ENCODE data around the gene RASA3. TPM values are rescaled to one million over a fixed set of nuclear protein-coding genes. Genes with fewer than 3 reads are reported as not detected.
"Not testable (repeated sequence)": the region's sequence is repeated elsewhere in the genome, so short reads cannot be mapped to it uniquely, and the experiment has no call there.

Gene RASA3
- total RNA-seq, 1 experiment from 2014 or later, result 22.8 TPM

GRCh38 chr13:113990321-113990837 is 142.0 kb downstream of the RASA3 start:
- no peak for DNase-seq (ENCODE audit: low read depth)

- no peak for DNase-seq (ENCODE audit: low read depth)
These were observed 142.7 kb downstream of the RASA3 start for GRCh38 chr13:113989585-113990300.

- not testable (repeated sequence) for DNase-seq (ENCODE audit: low read depth)
These were observed 143.6 kb downstream of the RASA3 start for GRCh38 chr13:113988859-113989258.

- no peak for DNase-seq (ENCODE audit: low read depth)
These were observed 150.1 kb downstream of the RASA3 start for GRCh38 chr13:113982296-113982661.

- no peak for DNase-seq (ENCODE audit: low read depth)
These were observed 150.7 kb downstream of the RASA3 start for GRCh38 chr13:113981611-113982295.

- DNase-seq (ENCODE audit: low read depth), result no peak
These were observed 151.2 kb downstream of the RASA3 start for GRCh38 chr13:113981194-113981605.

GRCh38 chr13:113980489-113981064 is 151.8 kb downstream of the RASA3 start:
- DNase-seq (ENCODE audit: low read depth), result no peak

GRCh38 chr13:113979791-113980471 is 152.5 kb downstream of the RASA3 start:
- no peak for DNase-seq (ENCODE audit: low read depth)

GRCh38 chr13:113978741-113979481 is 153.5 kb downstream of the RASA3 start:
- no peak for DNase-seq (ENCODE audit: low read depth)

- DNase-seq (ENCODE audit: low read depth), result no peak
These were observed 154.4 kb downstream of the RASA3 start for GRCh38 chr13:113977976-113978375.

- DNase-seq (ENCODE audit: low read depth), result peak; percentile 44
These were observed 155.4 kb downstream of the RASA3 start for GRCh38 chr13:113976711-113977684.

- DNase-seq (ENCODE audit: low read depth), result no peak
These were observed 157.0 kb downstream of the RASA3 start for GRCh38 chr13:113975416-113975815.

- no peak for DNase-seq (ENCODE audit: low read depth)
These were observed 157.8 kb downstream of the RASA3 start for GRCh38 chr13:113974304-113975281.

- DNase-seq (ENCODE audit: low read depth), result no peak
These were observed 158.9 kb downstream of the RASA3 start, which contains the start of gene C13orf46 for GRCh38 chr13:113973218-113974164. Gene C13orf46, minus strand, starts transcription at chr13:113974076. Its CDS starts 79 bp downstream, at chr13:113973997.

- DNase-seq (ENCODE audit: low read depth), result no peak
These were observed 159.8 kb downstream of the RASA3 start for GRCh38 chr13:113972451-113973217.

GRCh38 chr13:113971471-113972231 is 160.8 kb downstream of the RASA3 start:
- no peak for DNase-seq (ENCODE audit: low read depth)
